GM21515 (cell line): ENCODE measurements around the gene P4HA1.
A peak's percentile ranks its signal among the peaks of the same experiment; 100 is the strongest.

Source experiments
- ATAC-seq: cut with Tn5 transposase; IDR thresholded peaks from one replicate; pipeline ENCODE4 v1.9.1; 2021; ENCODE audit not compliant: unreplicated experiment

Gene P4HA1

GRCh38 chr10:73094986-73095480, 1.6 kb downstream of the P4HA1 start:
- ATAC-seq, result no peak

DNA sequence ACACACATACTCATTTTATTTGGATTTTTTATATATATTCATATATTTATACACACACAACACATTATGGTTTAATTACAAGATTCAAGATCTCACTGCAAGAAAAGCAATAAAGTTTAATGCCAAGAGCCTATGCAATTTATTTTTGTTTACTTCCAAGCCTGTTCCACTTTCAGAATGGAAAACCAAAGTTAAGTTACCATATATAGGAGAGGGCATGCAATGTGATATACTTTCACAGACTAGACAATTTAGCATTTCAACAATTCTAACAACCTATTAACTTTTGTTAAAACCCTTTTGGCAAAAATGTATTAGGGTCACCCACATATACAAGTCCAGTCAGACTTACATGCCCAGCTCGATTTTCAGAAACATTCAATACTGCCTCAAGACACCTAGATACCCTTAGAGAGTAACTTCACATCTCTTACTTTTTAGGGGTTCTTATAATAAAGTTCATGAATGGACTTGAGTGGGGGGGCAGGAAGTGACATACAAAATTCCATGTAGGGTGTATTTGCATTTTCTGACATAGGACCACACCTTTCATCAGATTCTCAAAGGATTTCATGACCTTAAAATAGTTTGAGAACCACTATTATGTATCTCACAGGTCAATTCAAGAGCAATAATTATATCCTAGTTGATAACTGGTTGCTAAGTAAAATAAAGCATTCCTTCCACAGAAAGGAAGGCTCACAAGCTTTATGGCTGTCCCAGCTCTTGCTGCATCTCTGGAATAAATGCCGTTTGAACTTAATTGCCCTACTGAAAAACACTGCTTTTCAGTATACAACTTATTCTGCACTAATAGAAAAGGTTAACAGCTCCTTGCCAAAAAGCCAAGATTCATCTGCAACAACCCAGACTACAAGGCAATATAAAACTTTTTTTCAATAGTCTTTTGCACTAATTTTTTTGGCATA, 2.5 kb downstream of the P4HA1 start:
- no peak for ATAC-seq

DNA sequence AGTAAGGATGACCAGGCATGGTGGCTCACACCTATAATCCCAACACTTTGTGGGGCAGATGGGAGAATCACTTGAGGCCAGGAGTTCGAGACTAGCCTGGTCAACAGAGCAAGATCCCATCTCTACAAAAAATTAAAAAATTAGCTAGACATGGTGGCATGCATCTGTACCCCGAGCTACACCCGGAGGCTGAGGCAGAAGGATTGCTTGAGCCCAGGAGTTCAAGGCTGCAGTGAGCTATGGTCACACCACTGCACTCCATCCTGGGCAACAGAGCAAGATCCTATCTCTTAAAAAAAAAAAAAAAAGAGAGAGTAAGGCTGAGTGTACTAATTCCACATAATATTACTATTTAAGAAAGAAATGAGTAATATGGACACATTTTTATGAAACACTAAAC, 3.8 kb downstream of the P4HA1 start:
- ATAC-seq, result no peak

DNA sequence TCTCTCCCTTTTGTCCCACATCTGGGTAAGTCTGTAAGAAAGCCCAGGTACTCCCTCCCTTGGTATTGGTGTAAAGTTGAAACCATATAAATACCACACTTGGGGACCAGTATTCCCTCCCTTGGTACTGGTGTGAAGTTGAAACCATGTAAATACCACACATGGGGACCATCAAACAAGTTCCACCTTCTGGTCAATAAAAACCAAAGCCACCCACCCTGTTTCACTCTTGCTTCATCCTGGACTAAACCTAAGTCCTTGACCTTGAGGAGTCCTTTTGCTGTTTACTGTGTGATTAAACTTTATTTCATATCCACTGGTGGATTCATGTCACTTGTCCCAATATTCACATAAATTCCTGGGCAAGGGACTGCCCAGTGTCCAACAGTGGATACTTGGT, 8.4 kb downstream of the P4HA1 start:
- no peak for ATAC-seq

- ATAC-seq, result no peak
Measured at GRCh38 chr10:73086816-73087215, 9.8 kb downstream of the P4HA1 start.

DNA sequence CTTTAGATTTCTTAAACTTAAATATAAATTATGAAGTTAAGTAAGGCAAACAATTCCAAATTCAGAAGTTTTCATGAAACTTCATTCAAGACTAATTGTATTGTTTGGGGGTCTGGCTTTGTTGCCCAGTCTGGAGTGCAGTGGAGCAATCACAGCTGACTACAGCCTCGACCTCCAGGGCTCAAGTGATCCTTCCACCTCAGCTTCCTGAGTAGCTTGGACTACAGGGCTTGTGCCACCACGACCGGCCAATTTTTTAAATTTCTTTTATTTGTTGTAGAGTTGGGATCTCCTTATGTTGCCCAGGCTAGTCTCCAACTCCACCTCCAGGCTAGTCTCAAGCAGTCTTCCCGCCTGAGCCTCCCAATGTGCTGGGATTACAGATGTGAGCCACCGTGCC, 12.5 kb downstream of the P4HA1 start:
- ATAC-seq, result no peak

GRCh38 chr10:73083221-73083620, 13.4 kb downstream of the P4HA1 start:
- no peak for ATAC-seq

DNA sequence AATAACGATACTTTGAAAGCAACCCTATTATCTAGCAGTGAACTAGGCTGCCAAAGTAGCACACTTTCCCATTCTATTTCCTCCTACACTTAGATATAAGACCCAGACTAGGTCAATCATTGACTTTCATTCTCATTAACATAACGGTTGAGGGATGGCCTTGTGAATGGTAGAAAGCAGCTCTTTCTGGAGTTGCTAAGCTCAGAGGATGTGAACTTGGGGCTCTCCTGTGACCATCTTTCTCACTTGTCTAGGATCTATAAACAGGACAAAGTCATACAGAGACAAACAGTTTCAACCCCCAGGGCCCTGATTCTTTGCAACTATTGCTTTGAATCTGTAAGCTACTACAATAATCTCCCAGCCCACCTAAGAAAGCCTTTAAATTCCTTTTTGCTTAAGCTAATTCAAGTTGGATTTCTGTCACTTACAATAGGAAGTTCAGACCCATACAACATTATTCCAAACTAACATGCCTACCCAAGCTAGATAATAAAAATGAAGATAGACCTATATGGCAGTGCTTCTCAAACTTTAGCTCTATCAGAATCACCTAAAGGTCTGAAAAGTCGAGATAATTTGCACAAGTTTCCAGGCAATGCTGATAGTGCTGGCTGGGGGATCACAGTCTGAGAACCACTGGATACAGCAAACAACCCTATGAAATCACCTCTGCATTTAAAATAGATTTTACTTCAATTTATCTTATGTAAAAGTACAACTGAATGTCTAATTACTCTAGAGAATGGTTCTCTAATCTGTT, 16.7 kb downstream of the P4HA1 start:
- peak; percentile 66 for ATAC-seq

GRCh38 chr10:73076360-73077183, 20.1 kb downstream of the P4HA1 start:
- ATAC-seq, result no peak

- no peak for ATAC-seq
Measured at GRCh38 chr10:73075829-73076228, 20.8 kb downstream of the P4HA1 start.

- no peak for ATAC-seq
Measured at GRCh38 chr10:73073627-73074026, 23.0 kb downstream of the P4HA1 start.

GRCh38 chr10:73065441-73065840, 31.2 kb downstream of the P4HA1 start:
- ATAC-seq, result no peak

DNA sequence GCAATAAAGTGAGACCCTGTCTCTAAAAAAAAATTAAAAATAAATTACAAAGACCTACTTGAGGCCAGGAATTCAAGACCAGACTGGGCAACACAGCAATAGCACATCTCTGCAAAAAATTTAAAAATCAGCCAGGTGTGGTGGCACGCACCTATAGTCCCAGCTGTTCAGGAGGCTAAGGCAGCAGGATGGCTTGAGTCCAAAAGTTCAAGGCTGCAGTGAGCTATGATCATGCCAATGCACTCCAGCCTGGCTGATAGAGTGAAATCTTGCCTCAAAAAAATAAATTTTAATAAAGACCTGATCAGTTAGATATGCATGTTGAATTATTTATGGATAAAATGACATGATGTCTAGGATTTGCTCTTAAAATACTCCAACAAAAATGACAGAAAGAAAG, 34.9 kb downstream of the P4HA1 start:
- ATAC-seq, result no peak

DNA sequence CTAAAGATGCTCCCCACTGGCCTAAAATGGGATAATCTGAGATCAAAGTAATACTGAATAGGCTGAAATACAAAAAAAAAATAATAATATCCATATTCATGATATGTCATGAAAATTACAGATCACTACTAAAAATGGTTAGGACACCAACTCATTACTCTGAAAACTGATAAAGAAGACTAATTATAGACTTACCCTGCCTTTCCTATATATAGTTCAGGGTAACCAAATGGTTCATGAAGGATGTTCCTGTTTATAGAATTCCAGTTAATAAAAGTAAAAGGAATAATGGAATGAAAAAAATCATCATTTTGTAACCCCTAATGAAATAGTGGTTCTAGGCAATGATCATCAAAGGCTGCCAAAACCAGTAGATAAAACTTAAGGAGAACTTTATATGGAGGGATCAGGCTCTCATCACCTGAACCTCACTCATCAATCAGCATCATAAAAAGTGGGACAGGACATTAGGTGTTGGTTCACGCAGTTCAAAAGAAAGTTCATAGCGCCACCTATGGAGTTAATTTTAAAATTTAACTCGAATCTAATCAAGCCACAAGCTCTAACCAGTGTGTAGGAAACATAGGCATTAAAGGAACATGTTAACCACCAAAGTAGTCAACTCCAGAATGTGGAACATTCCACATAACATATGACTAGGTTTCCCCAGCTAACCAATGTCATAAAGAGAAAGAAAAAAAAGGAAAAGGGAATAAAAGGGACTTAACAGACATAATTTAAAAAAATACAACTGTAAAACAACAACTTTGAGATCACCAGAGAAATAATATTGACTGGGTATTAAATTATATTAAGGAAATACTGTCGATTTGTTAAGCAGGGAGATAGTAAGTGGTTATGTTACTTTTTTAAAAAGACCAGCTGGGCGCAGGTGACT, 35.7 kb downstream of the P4HA1 start:
- no peak for ATAC-seq

GRCh38 chr10:73060173-73060572, 36.5 kb downstream of the P4HA1 start:
- no peak for ATAC-seq

DNA sequence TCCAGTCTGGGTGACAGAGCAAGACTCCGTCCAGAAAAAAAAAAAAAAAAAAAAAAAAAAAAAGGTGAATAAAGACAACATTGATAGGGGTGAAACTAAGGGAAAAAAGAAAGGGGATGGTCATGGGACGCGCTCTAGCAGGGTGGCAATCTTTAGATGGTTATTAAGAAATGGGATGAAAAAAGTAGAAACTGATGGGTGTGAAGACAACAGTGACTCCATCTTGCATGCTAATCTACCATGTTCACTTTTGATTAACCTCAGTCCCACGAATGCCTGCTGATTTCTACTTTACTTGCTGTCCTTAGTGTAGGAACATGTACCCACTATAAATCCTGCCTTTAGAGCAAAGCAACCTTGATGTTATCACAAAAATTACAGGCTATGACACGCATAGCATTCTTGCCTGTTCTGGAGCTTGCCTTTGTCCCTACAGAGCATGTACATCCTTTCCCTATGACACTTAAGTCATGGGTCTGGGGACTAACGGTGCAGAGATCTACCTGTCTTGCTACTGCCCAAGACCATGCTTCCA, 38.5 kb downstream of the P4HA1 start:
- ATAC-seq, result no peak

- peak; percentile 81 for ATAC-seq
Measured at GRCh38 chr10:73054286-73054685, 42.4 kb downstream of the P4HA1 start.

DNA sequence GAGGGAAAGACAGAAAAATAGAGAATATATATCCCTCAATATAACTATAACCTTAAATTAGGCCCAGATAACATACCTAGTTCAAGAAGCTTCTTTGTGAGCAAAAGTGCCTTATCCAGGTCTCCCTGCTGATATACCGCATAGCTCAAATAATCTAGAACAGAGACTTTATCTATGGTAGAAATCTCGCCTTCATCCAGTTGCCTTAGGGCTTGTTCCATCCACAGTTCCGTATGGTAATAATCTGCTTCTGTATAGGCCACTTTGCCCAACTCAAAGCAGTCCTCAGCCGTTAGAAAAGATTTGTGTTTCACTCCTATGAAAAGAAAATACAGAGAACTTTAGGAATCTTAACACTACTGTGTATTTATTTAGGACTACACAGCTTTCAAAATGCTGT, 43.4 kb downstream of the P4HA1 start:
- ATAC-seq, result no peak

DNA sequence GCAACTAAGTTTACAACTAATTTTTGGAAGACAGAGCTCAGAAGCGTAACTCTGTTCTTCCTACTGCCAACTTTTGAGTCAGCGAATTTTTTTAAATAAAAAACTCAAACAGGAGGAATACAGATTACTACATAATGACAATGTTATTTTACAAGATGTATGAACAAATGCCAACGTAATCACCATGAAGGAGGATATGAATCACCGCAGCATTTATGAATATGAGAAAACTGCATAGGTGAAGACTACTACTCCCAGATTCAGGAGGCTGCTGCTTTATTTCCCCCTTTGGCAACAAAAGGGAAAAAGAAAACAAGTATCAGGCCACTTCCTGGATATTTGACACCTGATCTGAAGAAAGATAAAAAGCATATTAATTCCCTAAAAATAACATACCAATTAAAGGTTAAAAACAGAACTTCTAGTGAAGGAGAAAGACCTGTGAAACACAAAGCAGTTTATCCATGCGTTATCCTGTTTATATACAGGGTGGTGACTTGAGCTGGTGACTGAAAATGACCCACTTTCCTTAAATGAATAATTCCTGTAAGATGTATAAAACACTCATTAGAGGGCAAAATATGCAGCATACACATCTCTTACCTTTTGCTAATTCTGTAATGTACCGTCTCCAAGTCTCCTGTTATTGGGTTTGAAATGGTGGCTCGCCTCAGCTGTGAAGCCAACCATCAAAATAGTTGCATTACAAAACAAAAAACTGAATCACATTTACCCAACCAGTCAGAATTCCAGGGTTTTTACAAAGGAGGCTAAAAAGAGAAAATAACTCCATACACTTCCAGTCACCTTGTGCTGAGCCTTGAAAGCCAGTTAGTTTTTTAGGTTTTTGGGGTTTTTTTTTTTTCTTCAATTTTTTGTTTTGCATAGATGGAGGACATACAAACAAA, 52.0 kb downstream of the P4HA1 start:
- ATAC-seq, result no peak
